Astrocyte (in vitro differentiated cells and primary cell): ENCODE measurements around the gene DUSP15. TPM values are rescaled to one million over a fixed set of nuclear protein-coding genes. Genes with fewer than 3 reads are reported as not detected.

Source experiments
- DNase-seq: peaks from one replicate; pipeline ENCODE4 v3.0.0-alpha.2; 2010; ENCODE audit warnings: low read depth
- FAIRE-seq: peaks from 2 replicates; lab custom pipeline; 2011; peaks lifted over from hg19 to GRCh38; lab: Jason Lieb, UNC
- H2AFZ ChIP-seq: 2 replicates; pipeline ENCODE4 v1.6.0; 2012; ENCODE audit warnings: low read depth, low read length, inconsistent platforms
- H3K27ac ChIP-seq: 2 replicates; pipeline ENCODE4 v1.5.1; 2011; ENCODE audit warnings: low read depth, low read length, inconsistent platforms
- H3K27me3 ChIP-seq: 2 replicates; pipeline ENCODE4 v1.6.0; 2011; ENCODE audit warnings: low read length, inconsistent platforms; ENCODE audit not compliant: insufficient read depth
- H3K36me3 ChIP-seq: 2 replicates; pipeline ENCODE4 v1.5.1; 2011; ENCODE audit warnings: low read length, inconsistent platforms; ENCODE audit not compliant: insufficient read depth
- H3K4me1 ChIP-seq: 2 replicates; pipeline ENCODE4 v1.5.1; 2011; ENCODE audit warnings: low read length, inconsistent platforms; ENCODE audit not compliant: insufficient read depth
- H3K4me2 ChIP-seq: 2 replicates; pipeline ENCODE4 v1.6.0; 2012; ENCODE audit warnings: low read length, inconsistent platforms
- H3K4me3 ChIP-seq: 2 replicates; pipeline ENCODE4 v1.5.1; 2011; ENCODE audit warnings: low read depth, mild to moderate bottlenecking, low read length, inconsistent platforms; ENCODE audit not compliant: insufficient read depth
- H3K79me2 ChIP-seq: 2 replicates; pipeline ENCODE4 v1.6.0; 2012; ENCODE audit warnings: mild to moderate bottlenecking, low read length, inconsistent platforms; ENCODE audit not compliant: insufficient read depth
- H3K9ac ChIP-seq: 2 replicates; pipeline ENCODE4 v1.6.0; 2012; ENCODE audit warnings: mild to moderate bottlenecking, low read length, inconsistent platforms
- H3K9me3 ChIP-seq: 2 replicates; pipeline ENCODE4 v1.5.1; 2012; ENCODE audit warnings: low read depth, mild to moderate bottlenecking, low read length, inconsistent platforms; ENCODE audit not compliant: insufficient read depth
- H4K20me1 ChIP-seq: 2 replicates; pipeline ENCODE4 v1.6.0; 2012; ENCODE audit warnings: low read length, inconsistent platforms; ENCODE audit not compliant: insufficient read depth
- H3K27ac Mint-ChIP-seq: one replicate; pipeline ENCODE4 v1.8.0; 2021; ENCODE audit warnings: mild to moderate bottlenecking, mixed read lengths; ENCODE audit not compliant: unreplicated experiment
- H3K27me3 Mint-ChIP-seq: one replicate; pipeline ENCODE4 v1.8.0; 2021; ENCODE audit warnings: low read depth, mixed read lengths; ENCODE audit not compliant: unreplicated experiment
- H3K36me3 Mint-ChIP-seq: one replicate; pipeline ENCODE4 v1.8.0; 2021; ENCODE audit warnings: low read depth, mixed read lengths; ENCODE audit not compliant: unreplicated experiment
- H3K4me1 Mint-ChIP-seq: one replicate; pipeline ENCODE4 v1.8.0; 2021; ENCODE audit warnings: low read depth, mixed read lengths; ENCODE audit not compliant: unreplicated experiment
- H3K4me3 Mint-ChIP-seq: one replicate; pipeline ENCODE4 v1.8.0; 2021; ENCODE audit warnings: mild to moderate bottlenecking, moderate library complexity, mixed read lengths; ENCODE audit not compliant: unreplicated experiment
- H3K9me3 Mint-ChIP-seq: one replicate; pipeline ENCODE4 v1.8.0; 2021; ENCODE audit warnings: mild to moderate bottlenecking, mixed read lengths; ENCODE audit not compliant: unreplicated experiment
- EZH2 ChIP-seq: IDR thresholded peaks from 2 replicates; pipeline ENCODE4 v1.6.1; 2012; ENCODE audit warnings: mild to moderate bottlenecking, low read length, inconsistent platforms; ENCODE audit not compliant: insufficient read depth
- total RNA-seq: library from RNA; stranded (reverse); gene quantifications from 2 replicates; pipeline ENCODE4 v1.2.1, GENCODE V29; 2021
- TF ChIP-seq, protein P1 (sequence below): IDR thresholded peaks from 2 replicates; pipeline ENCODE4 v1.5.1; 2011; ENCODE audit warnings: low read depth, mild to moderate bottlenecking, inconsistent platforms, low read length, moderate library complexity; ENCODE audit not compliant: insufficient read depth

DUSP15 gene
- total RNA-seq, 1 donor from 2014 or later = 1.2 TPM

- no peak for FAIRE-seq
- TF ChIP-seq, protein P1, sequence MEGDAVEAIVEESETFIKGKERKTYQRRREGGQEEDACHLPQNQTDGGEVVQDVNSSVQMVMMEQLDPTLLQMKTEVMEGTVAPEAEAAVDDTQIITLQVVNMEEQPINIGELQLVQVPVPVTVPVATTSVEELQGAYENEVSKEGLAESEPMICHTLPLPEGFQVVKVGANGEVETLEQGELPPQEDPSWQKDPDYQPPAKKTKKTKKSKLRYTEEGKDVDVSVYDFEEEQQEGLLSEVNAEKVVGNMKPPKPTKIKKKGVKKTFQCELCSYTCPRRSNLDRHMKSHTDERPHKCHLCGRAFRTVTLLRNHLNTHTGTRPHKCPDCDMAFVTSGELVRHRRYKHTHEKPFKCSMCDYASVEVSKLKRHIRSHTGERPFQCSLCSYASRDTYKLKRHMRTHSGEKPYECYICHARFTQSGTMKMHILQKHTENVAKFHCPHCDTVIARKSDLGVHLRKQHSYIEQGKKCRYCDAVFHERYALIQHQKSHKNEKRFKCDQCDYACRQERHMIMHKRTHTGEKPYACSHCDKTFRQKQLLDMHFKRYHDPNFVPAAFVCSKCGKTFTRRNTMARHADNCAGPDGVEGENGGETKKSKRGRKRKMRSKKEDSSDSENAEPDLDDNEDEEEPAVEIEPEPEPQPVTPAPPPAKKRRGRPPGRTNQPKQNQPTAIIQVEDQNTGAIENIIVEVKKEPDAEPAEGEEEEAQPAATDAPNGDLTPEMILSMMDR = no peak
- TF ChIP-seq EZH2 = no peak
Measured at GRCh38 chr20:31848088-31848999, 22.0 kb downstream of the DUSP15 start.

GRCh38 chr20:31846793-31847138 lies 23.6 kb downstream of the DUSP15 start:
- Mint-ChIP-seq H3K36me3 (no peaks in the 10 kb centered on the region), H3K9me3 (peaks cover 10% of the 10 kb centered on the region), H3K4me1 (peaks cover 30% of the 10 kb centered on the region), H3K27me3 (peaks cover 38% of the 10 kb centered on the region), H3K4me3 (no peak overlapping the region), H3K27ac (no peak overlapping the region)
- peaks cover 14% of the 10 kb centered on the region for H3K79me2 ChIP-seq
- TF ChIP-seq, protein P1 = no peak
- TF ChIP-seq EZH2 = no peak
- H3K4me1 ChIP-seq = peaks cover 39% of the 10 kb centered on the region
- DNase-seq (no peak), FAIRE-seq (no peak)
- peaks cover 34% of the 10 kb centered on the region for H3K27me3 ChIP-seq
- no peak overlapping the region for H3K4me2 ChIP-seq
- H3K4me3 ChIP-seq = no peak overlapping the region
- H3K9ac ChIP-seq = no peak overlapping the region
- no peaks in the 10 kb centered on the region for H3K9me3 ChIP-seq
- no peak overlapping the region for H3K27ac ChIP-seq
- no peaks in the 10 kb centered on the region for H3K36me3 ChIP-seq
- H4K20me1 ChIP-seq = no peaks in the 10 kb centered on the region
- H2AFZ ChIP-seq = no peak overlapping the region

More at GRCh38 chr20:31848088-31848999, 22.0 kb downstream of the DUSP15 start:
- Mint-ChIP-seq H3K4me3 (no peak overlapping the region), H3K36me3 (no peaks in the 10 kb centered on the region), H3K9me3 (peaks cover 10% of the 10 kb centered on the region), H3K27me3 (peaks cover 42% of the 10 kb centered on the region), H3K27ac (no peak overlapping the region), H3K4me1 (peaks cover 16% of the 10 kb centered on the region)
- no peak overlapping the region for H3K4me3 ChIP-seq
- no peak overlapping the region for H3K27ac ChIP-seq
- peaks cover 13% of the 10 kb centered on the region for H3K79me2 ChIP-seq
- H3K27me3 ChIP-seq = peaks cover 34% of the 10 kb centered on the region
- H2AFZ ChIP-seq = no peak overlapping the region
- H3K36me3 ChIP-seq = no peaks in the 10 kb centered on the region
- DNase-seq = no peak
- H3K4me2 ChIP-seq = no peak overlapping the region
- H3K9ac ChIP-seq = no peak overlapping the region
- no peaks in the 10 kb centered on the region for H4K20me1 ChIP-seq
- no peaks in the 10 kb centered on the region for H3K9me3 ChIP-seq
- H3K4me1 ChIP-seq = peaks cover 23% of the 10 kb centered on the region
